NCI-H526 treated with DMSO at 0.1 percent for 48 hours (cell line): Measurements from ENCODE around the gene SFMBT2.
"Not testable (repeated sequence)": the region's sequence is repeated elsewhere in the genome, so short reads cannot be mapped to it uniquely, and the experiment has no call there.

ENCODE experiments used
- DNase-seq: peaks from one replicate; lab custom pipeline; 2025; lab: John Stamatoyannopoulos, UW

The SFMBT2 gene

DNA sequence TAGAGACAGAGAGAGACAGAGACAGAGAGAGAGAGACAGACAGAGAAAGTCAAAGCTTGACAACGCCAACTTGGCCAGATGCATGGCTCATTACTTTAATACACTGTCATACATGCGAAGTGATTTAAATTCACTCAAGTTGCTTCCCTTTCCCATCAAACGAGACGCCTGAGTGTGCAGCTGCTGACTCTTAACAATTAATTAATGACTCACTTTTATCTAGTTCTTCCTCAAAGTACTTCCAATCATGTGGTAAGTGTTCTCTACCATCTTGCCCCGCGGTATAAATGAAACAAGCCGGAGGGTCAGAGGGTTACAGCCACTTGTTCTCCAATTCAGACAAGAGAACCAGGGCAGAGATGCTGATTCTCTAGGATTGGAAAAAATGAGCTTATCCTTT lies 90.8 kb downstream of the SFMBT2 start:
- no peak for DNase-seq

DNA sequence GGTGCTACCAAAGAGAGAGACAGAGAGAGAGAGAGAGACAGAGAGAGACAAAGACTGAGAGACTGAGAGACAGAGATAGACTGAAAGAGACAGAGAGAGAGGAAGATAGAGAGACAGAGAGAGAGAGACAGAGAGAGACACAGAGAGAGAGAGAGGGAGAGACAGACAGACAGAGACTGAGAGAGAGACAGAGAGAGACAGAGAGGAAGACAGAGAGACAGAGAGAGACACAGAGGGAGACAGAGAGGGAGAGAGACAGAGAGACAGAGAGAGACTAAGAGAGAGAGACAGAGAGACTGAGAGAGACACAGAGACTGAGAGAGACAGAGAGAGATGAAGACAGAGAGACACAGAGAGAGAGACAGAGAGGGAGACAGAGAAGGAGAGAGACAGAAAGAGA lies 91.2 kb downstream of the SFMBT2 start:
- DNase-seq = no peak

DNA sequence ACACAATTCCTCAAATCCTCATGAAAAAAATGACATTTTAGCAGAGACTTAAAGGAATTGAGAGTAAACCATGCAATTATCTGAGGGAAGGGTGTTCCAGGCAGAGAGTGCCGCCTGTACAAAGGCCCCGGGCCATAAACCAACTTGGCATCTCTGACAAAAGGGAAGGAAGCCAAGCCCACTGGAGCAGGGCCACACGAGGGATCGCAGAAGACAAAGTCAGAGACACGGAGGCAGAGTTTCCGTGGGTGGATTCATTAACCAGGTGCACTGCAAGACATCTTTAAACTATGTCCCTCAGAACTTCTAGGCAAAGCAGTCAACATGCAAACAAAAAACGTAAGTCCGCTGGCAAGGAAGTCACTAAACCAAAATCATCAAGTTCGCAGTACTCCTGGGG lies 92.0 kb downstream of the SFMBT2 start:
- no peak for DNase-seq

DNA sequence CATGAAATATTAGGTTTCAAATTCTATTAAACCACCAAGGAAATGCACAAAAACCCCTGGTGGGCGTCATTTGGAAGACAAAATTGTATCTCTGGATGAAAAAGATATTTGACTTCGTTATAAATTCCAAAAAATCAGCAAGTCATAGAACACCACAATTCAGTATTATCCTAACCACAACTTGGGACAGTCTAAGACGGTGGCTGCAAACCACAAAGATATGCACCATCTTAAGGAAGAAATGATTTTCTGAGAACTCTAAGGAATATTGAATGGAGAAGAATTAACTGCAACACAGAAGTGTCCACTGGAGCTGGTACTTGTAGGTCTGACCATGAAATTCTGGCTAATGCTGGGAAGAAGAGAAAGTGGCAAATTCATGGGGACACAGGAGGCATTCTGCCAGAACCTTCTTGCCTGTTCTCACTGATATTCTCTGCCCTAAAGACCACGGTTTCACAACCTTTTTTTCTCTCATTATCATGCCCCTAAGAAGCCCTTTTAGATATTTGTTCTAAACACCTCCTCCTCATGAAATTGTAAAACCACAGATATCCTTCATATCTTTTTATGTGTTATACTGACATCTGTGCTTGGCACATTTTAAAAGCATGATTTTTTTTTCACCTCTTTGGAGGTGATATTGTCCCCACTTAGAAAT lies 92.9 kb downstream of the SFMBT2 start:
- no peak for DNase-seq

DNA sequence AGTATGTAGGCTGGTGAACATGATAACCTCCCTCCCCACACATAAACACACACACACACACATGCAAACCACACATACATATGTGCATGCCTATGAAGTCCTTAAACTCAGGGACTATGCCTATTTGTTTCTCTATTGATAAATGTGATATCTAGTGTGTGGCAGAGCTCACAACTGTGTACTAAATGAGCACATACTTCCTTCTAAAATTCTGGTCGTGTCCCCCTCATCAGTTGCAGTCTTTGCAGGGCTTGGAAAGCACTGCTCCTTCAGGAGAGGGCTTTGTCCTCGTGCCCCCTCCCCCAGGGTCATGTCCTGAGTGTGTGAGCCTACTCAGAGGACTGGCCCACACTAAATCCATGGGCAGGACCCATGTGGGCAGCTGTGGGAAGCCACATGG lies 94.0 kb downstream of the SFMBT2 start:
- no peak for DNase-seq

DNA sequence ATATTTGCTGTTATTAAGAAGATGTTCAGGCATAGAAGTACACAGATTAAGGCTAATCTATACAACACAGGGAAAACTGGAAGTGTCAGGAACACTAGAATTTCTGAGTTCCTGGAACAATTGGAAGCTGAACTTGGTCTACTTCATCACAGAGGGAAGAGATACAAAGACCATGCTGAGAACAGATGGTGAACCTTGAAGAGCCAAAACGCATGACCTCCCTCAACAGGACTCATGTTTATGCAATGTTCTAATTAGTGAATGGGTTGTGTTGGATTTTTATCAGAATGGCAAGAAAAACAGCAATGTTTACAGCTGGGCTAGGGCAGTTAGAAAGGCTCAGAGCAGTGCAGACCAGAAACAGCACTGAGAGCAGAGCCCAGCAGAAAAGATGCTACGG lies 94.9 kb downstream of the SFMBT2 start:
- no peak for DNase-seq

DNA sequence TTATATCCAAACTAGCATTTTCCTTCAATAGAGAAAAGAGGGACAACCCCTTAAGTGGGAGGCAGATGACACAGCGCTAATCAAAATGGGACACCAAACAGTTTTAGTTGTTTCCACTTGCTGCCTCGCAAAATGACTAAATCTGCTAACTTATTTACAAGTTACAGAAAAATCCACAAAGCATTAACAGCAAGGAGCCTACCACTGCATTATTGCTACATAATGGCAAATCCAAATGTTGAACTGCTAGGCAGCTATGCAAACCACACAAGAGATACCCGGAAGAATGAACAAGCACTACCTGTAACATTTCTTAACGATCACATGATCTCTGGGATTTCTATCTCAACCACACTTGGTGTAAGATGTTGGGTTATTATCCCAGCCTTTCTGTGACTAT lies 96.7 kb downstream of the SFMBT2 start:
- DNase-seq = no peak

DNA sequence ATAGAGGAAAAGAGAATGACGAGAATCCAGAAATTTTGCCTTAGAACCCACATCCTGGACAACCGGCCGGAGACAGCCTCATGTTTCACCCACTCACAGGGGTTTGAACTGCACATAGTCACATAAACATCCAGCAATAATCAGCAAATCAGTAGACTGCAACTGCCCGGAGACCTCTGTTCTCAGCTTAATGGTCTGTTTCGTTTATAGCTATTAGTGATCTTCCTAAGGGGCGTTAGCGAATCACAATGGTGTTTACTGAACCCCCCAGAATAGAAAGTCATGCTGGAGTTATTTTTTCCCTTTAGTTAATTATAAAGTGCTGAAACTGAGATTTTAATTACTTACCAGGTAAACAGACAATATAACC lies 98.4 kb downstream of the SFMBT2 start:
- DNase-seq = no peak

DNA sequence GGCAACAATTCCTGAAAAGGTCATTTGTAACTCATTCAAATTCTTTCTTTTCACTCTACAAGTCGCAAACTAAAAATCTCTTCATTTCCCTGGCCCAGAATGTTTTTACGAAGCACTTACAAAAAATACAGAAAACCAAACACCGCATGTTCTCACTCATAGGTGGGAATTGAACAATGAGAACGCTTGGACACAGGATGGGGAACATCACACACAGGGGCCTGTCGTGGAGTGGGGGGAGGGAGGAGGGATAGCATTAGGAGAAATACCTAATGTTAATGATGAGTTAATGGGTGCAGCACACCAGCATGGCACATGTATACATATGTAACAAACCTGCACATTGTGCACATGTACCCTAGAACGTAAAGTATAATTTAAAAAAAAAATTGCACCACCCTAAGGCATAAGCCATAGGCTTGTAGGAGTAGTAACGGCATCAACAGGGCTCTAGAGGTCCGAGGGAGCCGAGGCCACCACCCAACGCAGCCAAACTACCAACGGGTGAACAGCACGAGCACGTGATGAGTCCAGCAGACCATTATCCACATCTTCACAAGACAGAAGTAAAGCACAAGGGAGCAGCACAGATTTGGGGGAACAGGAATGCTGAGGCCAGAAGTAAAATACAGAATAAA lies 98.9 kb downstream of the SFMBT2 start:
- DNase-seq = not testable (repeated sequence)

DNA sequence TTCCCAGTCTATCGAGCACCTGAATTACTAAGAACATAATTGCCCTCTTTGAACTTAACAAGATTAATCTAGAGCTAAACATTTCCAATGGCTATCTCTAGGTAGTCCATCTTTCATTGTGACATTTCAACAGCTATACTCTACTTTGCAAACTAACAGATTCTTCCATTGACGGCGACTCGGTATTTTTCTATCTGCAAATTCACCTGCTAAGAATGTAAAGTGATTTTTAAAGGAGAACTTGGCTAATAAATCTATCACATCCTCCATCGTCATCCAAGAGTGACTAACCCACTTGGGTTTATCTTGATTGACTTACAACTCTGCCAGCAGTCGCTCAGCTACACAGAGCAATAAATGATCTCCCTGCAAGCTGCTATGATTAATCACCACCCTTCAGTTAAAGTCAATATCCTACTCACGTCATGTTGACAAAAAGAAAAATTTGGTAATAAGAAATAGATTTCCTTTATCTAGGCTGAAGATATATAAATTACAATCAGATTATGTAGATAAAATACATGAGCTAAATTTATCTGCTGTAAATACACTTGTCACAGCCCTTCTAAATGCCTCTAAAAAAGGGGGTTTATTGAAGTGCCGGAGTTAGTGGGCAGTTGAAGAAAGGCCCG lies 99.5 kb downstream of the SFMBT2 start:
- DNase-seq = no peak

DNA sequence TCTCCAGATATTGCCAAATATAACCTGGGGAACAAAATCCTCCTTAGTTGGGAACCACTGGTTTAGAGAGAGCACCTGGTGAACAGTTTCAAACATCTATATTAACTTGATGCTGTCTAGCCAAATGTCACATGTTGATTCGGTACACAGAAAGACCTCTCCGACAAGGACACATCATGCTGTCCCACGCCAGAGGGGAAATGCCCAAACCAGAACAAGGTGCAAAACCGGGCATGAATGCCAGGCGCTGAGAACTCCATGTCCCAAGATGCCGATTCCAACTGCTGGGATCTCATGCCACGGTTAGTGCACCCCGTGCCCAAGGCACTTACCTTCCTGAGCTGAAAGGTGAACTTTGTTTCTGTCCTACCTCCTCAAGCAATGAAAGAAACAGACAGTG lies 100.8 kb downstream of the SFMBT2 start:
- no peak for DNase-seq

DNA sequence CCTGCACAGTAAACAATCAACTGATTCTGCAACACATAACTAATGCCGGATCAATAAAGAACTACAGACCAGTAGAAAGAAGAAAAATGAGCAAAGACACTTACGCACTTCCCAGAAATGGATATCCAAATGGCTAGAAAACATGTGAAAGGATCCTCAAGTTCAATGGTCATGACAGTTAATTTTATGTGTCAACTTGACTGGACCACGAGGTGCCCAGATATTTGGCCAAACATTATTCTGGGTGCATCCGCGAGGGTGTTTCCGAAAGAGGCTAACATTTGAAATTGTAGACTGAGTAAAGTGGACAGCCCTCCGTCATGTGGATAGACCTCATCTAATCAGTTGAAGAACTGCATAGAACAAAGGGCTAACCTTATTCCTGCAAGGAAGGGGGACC lies 102.0 kb downstream of the SFMBT2 start:
- DNase-seq = no peak

DNA sequence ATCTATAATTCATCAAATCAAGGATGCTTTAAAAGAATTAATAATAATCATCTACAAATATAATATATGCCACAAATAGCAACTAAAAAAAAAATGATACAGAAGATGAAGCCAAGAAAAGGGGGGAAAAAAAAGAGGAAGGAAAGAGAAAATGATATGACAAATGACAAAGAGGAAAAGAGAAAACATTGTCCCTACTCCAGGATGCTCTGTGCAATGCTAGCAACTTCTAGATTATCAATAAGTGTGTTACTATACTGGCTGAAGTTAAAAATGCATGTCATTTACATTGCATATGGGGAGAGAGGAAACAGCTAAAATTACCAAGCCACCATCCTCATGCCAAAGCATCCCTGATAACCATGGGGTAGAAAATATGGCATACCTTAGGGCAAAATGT lies 104.2 kb downstream of the SFMBT2 start:
- no peak for DNase-seq

DNA sequence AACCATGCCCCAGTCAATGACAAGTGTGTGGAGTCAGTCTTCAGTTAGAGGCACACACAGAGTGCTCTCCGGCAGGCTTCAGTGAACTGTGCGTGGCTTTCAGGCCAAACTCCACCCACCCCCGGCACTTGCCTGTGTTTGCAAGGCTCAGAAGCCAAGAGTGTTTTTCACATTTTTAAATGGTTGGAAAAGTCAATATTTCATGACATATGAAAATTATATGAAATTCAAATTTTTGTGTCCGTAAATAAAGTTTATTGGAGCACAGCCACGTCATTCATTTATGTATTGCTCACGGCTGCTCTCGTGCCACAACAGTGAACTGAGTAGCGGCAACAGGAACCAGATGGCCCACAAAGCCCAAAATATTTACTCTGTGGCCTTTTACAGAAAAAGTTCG lies 104.7 kb downstream of the SFMBT2 start:
- DNase-seq = no peak

DNA sequence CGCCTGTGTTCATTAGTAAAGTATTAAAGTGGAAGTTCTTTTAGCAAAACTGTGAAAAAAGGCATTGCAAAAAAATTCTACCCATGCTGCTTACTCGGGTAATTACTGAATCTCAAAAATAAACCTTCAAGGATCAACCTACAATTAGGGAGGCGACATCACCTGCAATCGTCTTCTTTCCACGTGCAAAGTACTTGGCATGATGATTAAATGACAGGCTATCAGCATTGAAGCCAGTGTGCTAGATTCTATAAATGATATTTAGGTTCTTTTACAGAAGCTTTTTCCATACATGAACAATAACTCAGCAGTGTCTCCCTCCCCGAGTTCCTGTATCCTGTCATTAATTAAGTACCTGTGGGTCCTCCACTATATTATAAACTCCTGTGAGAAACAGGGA lies 105.8 kb downstream of the SFMBT2 start:
- no peak for DNase-seq

DNA sequence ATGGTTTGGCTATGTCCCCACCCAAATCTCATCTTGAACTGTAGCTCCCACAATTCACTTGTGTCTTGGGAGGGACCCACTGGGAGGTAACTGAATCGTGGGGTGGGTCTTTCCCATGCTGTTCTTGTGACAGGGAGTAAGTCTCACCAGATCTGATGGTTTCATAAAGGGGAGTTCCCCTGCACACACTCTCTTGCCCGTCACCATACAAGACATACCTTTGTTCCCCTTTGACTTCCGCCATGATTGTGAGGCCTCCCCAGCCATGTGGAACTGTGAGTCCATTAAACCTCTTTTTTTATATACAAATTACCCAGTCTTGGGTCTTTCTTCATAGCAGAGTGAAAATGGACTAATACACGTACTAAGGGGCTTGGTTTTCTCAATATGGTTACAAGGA lies 106.7 kb downstream of the SFMBT2 start:
- no peak for DNase-seq

DNA sequence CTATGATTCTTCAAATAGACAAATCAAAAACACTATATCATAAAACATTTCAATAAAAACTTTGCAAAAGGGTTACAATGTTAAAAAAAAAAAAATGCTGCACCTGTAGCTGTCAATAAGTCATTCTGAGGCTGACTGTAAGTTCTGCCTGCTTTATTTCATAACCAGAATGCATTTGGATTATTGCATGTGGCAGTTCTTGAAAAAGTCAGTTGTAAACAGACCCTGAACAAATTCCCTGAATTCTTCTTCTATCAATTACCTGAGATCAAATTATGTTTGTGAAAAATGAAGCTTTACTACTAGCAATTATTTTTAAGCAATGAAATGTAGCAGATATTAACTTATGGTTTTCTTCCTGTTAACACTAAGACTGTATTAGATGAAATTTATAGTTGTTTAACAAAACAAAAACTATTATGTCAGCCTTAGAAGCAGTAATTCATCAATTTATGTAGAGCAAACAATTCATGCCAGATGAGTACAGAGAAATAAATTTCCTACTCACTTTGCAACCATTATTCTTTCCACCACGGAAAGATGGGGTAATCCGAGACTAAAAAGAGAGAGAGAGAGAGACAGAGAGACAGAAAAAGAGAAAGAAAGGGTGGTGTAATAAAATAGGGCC lies 107.8 kb downstream of the SFMBT2 start:
- DNase-seq = no peak

DNA sequence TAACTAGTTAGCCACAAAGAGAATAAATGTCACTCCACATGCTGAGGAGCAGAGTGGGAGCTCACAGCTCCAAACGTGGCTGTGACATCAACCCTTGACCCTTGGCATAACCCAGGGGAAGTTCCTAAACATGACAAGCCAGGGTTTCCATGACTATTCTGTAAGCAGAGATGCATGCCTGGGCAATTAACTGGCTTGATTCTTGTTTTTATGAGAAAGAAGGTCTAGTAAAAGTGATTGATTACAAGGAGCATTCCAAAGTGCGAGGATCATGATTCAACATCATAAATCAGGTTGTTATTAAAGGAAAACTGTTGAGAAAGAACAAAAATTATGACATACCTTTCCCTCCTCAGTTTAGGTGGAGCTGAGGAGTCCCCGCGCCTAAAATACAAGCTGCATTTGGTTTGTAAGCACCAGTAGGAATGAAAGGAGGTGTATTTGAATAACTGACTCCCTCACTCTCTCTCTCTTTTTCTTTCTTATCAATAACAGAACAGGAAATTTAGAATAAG lies 108.4 kb downstream of the SFMBT2 start:
- no peak for DNase-seq

DNA sequence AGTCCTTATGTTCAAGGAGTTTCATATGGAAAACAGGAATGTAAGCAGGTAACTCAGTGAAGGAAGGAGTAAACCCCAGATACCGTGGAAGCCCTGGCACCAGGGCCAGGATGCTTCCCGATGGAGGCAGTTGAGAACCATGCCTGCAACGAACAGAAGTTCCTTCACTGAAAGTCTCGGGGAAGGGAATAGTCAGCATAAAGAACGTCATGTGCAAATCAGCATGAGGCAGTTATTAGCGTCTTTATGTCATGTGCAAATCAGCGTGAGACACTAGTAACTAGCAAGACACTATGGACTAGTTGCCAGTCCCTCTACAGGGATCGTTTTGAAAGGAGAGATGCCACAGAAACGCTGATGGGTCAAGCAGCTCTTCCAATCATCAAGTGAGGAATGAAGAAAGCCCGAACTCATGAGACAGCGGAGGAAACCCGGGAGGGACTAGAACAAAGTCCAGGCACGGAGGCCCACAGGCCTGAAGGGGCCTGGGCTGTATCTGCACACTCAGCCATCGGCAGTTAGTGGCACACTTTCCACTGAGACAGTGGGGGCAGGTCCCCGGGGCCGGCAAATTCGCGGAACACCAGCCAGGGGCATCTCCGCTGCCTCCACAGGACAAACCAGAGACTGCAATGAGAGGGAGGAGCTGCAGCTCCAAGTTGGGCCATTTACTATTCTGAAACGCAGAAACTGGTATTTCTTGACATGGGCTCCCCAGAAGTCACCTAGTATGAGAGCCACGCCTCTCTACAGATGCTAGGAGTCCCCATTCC lies 109.6 kb downstream of the SFMBT2 start:
- no peak for DNase-seq

DNA sequence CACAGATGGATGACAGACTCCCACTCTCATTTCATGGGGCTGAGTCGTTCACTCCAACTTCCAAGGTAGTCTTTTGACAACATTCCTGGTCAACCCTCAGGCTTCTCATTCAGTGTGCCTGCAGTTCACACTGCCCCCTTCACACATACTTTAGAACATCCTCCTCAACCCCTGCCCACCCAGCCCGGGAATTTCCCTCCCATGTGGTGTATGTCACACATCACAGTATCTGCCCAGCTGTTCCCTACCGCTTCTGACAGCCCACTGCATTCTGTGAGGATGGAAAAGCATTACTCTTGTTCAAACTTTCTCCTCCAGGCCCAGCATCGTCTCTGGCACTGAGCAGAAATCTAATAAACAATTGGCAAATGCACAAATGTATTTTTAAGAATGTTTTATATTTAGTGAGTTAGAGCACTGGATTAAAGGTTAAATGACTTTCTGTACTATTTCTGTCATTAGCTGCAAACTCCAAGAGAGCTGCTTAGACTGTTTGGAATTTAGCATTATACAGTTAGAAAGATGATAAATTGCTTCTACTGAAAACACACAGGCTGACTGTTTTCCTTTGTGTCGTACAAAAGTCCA lies 110.4 kb downstream of the SFMBT2 start:
- DNase-seq = no peak

DNA sequence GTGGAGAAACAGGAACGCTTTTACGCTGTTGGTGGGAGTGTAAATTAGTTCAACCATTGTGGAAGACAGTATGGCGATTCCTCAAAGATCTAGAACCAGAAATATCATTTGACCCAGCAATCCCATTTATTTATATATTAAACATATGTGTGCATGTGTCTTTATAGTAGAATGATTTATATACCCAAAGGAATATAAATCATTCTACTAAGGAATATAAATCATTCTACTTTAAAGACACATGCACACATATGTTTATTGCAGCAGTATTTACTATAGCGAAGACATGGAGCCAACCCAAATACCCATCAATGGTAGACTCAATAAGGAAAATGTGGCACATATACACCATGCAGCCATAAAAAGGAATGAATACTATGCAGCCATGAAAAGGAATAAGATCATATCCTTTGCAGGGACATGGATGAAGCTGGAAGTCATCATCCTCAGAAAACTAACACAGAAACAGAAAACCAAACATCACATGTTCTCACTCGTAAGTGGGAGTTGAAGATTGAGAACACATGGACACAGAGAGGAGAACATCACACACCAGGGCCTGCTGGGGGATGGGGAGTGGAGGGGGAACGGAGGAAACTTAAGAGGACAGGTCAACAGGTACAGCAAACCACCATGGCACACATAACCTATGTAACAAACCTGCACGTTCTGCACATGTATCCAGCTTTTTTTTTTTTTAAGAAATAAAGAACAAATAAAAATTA lies 111.1 kb downstream of the SFMBT2 start:
- not testable (repeated sequence) for DNase-seq
